Measurements from ENCODE around the gene MRPL27.
"Not testable (repeated sequence)": the region's sequence is repeated elsewhere in the genome, so short reads cannot be mapped to it uniquely, and the experiment has no call there.

The MRPL27 gene

DNA sequence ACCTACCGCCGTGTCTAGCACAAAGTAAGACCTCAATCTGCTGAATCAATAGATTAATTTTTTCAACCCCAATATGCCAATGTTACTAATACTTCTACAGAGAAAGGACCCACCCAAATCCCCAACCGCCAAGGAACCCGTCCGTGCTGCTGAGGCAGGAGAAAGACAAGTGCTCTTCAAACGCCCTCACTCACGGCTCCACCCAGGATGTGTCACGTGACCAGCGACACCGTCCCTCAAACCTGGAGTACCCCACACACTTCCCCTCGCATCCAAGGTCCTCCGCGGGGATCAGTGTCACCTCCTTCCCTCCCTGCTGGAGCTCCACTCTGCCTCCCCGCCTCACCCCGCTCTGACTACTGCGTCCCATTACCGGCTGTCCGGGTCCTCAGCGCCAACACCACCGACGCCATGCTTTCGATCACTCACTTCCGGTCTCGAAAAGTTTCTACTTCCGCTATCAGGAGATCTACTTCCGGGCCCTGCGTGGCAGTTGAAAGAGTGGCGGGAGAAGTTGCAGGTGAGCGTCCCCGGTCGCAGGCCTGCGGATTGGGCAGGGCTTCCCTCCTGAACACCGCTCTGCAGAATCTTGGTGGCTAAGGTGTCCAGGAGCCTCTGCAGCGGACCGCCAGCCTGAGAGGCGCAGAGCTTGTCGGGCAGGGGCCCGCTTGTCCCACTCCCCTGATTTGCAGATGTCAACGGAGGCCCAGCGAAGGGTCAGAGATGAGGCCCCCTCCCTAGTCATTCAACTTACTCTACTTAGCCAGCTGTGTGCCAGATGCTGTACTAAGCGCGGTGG is at the start of gene MRPL27, which contains the start of gene EME1:
Gene MRPL27, minus strand, starts transcription at position 427 of the 799 bp plus-strand sequence. Its CDS starts 14 bp downstream, at position 413.
Gene EME1, plus strand, starts transcription at position 472 of the 799 bp plus-strand sequence. CDS start 1,980 bp downstream, outside the sequence.
- peak; percentile 72 for DNase-seq

DNA sequence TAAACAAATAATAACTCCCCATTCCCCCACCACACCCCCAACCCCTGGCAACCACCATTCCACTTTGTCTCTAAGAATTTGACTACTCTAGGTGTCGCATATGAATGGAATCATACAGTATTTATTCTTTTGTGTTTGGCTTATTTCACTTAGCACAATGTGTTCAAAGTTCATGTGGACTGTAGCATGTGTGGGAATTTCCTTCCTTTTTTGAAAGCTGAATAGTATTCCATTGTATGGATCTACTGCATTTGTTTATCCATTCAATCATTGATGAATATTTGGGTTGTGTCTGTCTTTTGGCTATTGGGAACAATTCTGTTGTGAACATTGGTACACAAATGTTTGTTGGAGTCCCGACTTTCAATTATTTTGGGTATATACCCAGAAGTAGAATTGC is 49.8 kb upstream of the MRPL27 start:
- no peak for DNase-seq

DNA sequence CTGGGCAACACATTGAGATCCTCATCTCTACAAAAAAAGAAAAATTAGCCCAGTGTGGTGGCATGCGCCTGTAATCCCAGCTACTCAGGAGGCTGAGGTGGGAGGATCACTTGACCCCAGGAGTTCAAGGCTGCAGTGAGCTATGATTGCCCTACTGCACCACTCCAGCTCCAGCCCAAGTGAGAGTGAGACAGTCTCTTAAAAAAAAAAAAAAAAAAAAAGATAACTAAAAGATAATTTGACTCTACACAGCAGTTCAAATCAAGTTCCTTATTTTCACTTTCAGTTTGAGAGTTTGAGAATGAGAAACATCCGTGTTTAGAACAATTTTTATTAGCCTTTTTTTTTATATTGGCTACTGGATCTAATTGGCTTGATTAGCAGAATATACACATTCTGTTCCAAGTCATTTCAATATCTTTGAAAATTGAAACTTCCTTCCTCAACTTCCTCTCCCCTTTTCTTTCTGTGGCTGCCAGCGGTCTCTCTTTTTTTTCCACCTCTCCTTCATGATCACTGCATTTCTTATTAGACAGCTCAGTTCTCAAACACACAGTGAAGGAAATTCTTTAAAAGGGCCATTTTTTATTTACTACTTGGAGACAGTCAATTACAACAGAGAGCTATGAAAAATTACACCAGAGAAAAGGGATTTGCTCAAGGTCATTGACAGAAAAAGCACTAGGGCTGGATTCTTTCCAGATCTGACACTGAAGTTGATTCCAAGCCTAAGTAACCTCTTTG is 48.5 kb upstream of the MRPL27 start:
- no peak for DNase-seq

DNA sequence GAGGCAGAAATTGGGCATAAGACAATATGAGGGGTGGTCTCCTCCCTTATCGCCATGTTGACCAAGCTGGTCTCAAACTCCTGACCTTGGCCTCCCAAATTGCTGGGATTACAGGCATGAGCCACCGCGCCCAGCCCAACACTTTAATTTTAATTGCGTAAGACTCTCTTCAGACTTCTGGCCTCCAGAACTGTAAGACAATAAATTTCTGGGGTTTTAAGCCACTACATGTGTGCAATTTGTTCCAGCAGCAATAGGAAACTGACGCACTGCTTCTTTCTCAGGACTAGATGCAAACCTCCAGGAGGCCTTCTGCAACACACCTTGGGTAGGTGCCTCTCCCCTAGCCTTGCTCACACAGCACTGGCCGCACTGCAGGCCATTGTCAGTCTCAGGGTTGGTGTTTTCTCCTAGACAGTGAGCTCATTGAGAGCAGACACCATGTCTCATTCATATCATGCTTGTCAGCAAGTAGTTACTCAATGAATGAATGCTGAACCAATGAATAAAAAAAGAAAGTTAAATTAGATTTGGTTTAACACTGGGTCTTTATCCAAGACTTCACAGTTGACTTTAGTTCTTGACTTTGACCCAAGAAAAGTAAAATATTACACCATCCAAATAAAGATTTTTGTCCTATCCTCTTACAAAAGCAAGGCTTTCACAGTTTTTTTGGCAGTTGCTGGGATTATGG is 47.6 kb upstream of the MRPL27 start:
- DNase-seq, result no peak

DNA sequence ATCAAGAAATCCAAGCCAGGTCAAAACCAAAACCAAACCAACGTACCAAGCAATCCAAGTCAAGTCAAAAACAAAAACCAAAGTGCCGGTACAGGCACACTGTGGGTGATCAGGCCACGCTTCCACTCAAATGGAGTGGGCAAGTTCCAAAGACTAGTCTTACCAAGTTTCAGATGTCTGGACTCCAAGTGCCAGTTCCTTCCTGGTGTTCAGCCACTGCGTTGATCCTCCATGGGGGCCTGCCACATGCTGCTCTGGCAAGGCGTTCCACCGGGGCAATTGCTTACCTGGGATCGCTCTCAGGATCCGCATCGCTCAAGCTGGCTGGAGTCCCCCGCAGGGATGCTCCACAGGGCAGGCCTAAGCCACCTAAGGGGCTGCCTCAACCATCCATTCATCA is 46.6 kb upstream of the MRPL27 start:
- DNase-seq, result not testable (repeated sequence)

DNA sequence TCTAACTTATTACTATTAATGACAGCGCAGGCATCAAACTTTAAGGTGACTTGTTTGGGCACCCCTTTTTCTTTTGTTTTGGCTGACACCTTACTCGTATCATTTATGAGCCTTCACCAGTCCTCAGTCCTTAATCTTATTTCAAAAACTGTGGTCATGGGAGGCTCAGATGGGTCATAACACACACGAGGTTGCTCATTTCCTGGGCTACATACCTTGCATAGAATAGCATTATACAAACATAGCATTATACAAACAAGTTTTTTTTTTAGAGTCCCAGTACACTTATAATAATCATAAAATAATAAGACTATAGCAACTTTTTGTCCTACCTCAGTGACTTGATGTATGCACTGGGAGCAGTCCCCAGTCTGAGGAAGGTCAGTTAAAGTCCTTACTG is 41.8 kb upstream of the MRPL27 start:
- DNase-seq, result no peak

DNA sequence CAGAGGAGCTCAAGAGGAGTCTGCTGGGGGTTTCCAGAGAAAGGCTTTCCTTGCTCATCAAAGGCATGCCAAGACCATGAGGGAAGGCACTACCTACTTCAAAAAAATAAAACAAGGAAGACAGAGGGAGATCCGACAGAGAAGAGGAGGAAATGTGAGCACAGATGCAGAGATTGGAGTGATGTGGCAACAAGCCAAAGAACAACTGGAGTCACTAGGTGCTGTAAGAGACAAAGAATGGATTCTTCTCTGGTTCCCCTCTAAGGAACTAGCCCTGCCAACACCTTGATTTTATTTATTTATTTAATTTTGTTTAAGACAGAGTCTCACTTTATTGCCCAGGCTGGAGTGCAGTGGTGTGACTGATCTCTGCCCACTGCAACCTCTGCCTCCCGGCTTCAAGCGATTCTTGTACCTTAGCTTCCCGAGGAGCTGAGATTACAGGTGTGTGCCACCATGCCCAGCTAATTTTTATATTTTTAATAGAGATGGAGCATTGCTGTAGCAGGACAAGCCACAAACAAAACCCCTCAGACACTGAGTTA is 39.3 kb upstream of the MRPL27 start:
- no peak for DNase-seq

DNA sequence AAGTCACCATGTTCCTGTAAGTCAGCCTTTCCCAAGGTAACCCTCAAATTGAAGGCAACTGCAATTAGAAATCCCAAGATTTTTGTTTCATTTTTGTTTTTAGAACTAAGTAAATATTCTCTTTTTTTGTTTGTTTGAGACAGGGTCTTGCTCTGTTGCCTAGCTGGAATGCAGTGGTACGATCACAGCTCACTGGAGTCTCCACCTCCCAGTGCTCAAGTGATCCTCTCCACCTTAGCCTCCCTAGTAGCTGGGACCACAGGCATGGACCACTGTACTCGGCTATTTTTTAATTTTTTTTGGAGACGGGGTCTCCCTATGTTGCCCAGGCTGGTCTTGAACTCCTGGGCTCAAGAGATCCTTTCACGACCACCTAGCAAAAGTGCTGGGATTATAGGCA is 34.9 kb upstream of the MRPL27 start:
- no peak for DNase-seq

DNA sequence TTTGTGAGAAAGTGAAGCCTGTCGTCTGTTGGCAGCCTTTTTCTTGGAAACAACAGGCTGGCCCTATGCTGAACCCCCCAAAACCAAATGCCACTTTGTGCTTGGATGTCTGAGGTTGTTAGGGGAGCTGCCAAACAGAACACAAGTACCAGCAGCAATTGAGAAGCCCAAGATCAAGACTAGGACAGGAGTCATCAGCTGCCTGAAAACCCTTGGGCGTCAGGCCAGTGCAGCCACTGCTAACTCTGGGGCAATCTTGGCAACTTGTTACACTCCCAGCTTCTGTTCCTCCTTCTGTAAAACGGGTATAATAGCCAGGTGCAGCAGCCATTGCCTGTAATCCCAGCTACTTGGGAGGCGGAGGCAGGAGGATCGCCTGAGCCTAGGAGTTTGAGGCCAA is 33.6 kb upstream of the MRPL27 start:
- no peak for DNase-seq

DNA sequence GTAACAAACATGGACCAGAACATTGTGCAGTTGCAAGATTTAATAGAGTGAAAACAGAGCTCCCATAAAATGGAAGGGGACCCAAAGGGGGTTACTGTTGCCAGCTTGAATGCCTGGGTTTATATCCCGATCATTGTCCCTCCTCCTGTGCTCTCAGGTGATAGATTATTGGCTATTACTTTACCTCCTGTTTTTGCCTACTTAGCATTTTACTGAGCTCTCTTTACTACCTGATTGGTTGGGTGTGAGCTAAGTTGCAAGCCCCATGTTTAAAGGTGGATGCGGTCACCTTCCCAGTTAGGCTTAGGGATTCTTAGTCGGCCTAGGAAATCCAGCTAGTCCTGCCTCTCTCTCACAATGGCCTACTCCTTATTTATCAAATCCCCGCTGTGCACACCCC is 32.4 kb upstream of the MRPL27 start:
- DNase-seq, result not testable (repeated sequence)

DNA sequence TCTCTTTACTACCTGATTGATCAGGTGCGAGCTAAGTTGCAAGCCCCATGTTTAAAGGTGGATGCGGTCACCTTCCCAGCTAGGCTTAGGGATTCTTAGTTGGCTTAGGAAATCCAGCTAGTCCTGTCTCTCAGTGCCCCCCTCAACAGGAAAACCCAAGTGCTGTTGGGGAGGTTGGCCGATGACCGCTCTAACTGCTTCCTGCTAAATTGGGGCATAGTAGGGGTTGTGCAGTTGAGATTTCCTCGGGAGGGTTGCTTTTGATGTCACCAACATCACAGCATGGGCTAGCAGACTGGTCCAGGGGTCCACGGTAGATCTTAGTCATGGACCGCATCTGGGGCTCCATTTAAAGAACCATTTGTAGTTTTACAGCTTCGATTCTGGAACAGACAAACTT is 26.6 kb upstream of the MRPL27 start:
- DNase-seq, result not testable (repeated sequence)

DNA sequence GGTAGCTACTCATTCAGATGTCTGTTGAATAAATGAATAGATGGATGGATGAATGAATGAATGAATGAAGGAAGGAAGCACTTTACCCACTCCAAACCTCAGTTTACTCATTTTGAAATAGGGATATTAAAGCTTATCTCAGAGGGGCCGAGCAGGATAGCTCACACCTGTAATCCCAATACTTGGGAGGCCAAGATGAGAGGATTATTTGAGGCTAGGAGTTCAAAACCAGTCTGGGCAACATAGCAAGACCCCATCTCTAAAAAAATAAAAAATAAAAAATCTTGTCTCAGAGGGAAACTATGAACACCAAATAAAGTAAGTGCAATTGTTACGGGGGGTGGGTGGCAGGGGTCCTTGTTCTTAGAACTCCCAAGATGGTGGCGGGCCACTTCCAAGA is 25.7 kb upstream of the MRPL27 start:
- not testable (repeated sequence) for DNase-seq

DNA sequence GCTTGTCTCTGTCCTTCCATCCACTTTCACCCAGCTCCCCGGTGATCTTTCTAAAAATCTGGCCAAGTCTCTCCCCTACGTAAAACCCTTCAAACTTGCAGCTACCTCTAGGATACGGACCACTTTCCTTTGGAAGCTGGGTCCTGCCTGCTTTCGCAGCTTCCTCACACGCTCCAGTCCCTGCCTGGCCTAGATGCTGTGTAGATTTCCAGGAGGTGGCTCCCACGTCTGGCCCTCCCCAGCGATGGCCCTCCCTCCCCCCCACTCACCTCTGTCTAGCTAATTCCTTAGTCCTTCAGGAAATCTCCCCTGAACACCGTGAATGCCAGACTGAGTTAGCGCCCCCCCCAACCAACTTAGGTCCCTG is 24.9 kb upstream of the MRPL27 start:
- no peak for DNase-seq

DNA sequence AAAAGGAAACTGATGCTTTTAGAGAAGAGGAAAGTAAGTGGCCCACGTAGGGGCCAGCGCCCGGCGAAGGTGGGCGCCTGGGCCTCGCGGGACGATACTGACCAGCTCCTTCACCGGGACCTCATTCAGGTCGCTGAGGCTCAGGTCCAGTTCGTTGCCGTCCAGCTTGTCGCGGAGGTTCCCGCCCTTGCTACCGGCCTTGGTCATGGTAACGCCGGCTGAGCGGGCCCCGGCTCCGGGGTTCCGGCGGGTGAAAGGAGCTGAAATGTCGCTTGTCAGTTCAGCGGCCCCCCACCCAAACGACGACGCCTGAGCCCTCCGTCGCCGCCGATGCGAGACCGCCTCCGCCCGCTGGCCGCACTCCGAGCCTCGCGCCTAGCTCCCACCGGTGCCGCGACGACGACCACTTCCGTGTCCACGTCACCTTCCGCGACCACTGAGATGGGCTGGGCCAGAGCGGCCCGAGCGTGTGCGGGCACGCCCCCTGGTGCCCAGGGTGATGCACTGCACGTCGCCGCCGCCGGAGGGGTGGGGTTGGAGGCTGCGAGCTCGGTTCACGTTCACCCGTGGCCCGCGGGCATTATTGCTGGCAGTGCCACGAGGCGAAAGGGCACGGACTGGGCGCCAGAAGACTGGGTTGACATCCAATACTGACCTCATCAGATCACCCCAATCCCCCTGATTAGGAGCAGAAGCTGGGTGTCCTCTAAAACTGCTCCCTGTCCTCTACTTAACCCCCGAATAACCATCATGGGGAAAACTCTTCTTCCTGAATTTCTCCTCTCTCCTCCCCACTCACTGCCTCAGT is 24.3 kb upstream of the MRPL27 start, which contains the start of gene LRRC59:
Gene LRRC59, minus strand, starts transcription at position 413 of the 808 bp plus-strand sequence. Its CDS starts 206 bp downstream, at position 207.
- peak; percentile 65 for DNase-seq

DNA sequence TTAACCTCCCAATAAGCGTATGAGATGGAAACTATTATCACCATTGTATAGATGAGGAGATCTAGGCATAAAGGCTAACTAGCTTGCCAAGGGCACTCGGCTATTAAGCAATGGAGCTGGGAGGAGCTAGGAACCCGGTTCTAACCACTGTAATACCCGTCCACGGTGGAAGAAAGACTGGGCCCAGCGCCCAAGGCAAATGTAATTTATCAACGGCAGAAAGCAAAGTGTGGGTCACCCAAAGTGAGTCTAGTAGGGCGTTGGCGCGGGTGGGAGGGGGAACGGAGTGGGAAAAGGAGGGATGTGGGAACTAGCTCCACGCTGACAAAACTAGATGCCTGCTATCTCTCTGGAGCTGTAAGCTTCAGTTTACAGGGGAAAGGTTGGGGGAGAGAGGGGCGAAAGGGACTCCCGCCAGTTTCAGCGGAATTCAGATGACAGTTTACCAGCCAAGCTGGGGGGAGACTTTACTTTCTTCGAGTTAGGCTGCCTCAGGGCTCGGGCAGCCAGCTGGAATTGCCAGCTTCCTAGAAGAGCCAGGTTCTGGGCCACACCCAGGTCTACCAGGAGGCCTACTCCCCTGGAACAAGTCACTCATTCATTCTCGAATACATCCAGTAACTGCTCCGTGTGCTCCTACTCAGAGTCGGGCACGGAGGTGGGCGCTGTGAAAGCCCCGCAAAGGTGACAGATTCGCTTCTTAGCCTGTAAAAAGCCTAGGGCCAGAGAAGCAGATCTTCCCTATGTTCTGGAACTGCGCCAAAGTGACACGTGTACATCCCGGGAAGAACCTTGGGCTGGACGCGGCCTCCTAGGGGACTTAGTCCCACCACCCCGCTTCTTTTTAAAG is 23.5 kb upstream of the MRPL27 start:
- DNase-seq, result peak; percentile 14

DNA sequence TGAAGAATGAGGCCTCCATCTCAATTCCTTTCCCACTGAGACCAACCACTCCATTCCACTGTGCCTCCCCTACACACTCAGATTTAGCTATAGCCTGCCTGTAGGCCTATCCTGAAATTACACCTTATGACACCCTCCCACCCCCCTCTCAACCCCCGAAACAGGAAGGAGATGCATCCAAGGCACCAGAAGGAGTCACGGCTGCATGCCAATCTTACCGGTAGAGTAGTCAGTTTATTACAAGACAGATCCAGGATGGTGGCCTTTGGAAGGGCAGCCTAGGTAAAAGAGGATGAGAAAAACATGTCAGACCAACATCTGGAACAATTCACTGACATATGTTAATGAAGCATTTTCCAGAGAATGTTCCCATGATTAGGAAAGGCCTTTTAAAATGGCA is 21.7 kb upstream of the MRPL27 start:
- no peak for DNase-seq

DNA sequence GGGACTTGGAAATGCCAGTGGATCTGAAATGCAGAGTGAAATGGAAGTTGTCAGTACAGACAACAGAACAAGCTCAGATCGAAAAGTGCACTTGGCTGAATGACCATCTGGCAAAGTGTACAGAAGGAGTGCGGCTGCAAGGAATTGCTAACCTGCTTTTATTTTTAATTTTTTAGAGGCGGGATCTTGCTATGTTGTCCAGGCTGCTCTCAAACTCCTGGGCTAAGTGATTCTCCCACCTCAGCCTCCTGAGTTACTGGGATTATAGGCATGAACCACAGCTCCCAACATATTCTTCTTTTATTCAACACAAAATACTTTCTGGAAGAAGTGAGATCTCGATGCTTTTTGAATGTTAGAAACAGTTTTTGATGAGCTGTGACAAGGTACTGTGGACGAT is 20.7 kb upstream of the MRPL27 start:
- DNase-seq, result no peak

DNA sequence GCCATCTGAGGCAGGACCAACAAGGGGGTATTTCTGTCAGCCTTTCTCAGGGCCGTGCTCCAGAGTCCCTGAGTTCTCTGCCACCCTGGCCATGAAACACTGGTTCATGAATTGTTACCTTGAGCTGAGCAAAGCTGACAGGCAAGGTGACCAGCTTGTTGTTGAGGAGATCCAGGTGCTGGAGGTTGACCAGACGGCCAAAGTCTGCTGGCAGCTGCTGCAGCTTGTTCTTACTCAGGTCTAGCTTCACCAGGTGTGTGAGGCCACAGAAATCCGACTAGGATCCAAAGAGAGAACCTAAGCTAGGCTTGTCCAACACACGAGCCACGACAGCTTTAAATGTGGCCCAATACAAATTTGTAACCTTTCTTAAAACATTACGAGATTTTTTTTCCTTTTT is 19.6 kb upstream of the MRPL27 start:
- DNase-seq, result no peak

DNA sequence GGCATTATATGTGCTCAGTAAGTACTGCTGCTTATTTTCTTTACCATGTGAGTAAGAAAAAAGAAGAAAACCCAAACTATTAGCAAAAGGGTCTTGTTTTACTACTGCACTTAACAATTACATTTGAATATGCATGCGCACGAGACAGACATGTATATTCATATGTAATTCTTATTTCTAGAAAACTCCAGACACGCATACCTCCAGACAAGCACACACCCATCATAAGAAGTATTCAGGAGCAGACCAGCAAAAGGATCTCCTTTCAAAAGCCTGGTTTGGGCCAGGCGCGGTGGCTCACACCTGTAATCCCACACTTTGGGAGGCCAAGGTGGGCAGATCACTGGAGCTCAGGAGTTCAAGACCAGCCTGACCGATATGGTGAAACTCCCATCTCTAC is 16.6 kb upstream of the MRPL27 start:
- no peak for DNase-seq

DNA sequence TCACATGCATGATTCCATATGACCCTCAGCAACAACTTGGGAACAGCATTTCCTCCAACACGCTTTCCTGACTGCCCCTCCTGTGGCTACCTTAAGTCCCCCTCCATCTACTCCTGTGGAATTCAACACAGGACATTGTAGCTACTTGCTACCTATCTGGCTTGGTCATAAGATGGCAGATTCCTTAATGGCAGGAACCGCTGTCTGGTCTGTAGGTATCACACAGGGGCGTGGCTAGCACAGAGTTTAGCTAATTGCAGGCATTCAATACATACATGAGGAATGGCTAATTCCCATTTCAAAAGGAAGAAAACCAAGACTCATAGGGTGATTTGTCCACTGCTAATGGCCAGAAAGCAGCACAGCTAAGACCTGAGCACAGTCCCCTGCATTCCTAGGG is 15.7 kb upstream of the MRPL27 start:
- no peak for DNase-seq

DNA sequence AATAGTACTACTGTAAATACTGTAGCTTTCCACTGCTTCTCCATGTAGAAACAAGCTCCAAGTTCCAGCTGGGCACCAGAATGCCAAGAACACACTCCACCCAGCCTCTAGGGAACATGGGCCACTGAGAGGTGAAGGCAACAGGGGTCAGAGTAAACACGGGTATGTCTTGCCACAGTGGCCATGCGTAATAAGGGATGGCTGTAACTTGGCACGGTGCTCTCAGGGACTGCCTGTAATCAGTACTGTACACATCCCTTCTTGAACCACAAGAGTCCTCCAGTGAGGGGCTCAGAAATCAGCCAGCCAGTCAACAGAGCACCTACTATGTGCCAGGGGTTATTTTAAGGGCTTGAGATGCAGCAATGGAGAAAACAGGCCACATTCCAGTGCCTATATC is 13.5 kb upstream of the MRPL27 start:
- no peak for DNase-seq

All from amniotic stem cell (primary cell).